Astrocyte (in vitro differentiated cells and primary cell): ENCODE results near the gene NBR1.

Experiments used
- EZH2 ChIP-seq: IDR thresholded peaks from 2 replicates; pipeline ENCODE4 v1.6.1; 2012; ENCODE audit warnings: mild to moderate bottlenecking, low read length, inconsistent platforms; ENCODE audit not compliant: insufficient read depth
- TF ChIP-seq, protein P1 (sequence below): IDR thresholded peaks from 2 replicates; pipeline ENCODE4 v1.5.1; 2011; ENCODE audit warnings: low read depth, mild to moderate bottlenecking, inconsistent platforms, low read length, moderate library complexity; ENCODE audit not compliant: insufficient read depth

DNA sequence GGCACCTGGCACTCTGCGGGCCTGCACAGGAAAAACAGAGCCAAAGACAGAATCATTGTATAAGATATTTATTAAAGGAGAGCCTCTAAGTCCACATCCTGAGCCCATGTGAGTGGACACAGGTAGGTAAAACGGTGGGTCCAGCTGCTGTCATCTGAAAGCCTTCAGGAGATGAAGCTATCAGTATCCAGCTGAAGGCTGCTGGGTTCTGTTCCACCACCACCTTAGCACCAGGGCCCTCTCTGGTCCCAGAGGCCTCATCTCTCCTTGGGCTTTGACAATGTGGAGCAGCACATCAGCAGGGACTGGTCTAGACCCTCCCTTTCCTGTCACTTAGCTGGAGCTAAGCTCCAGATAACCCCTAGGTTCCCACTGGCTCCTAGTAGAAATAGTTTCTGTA lies 48.0 kb downstream of the NBR1 start:
- TF ChIP-seq, protein P1, sequence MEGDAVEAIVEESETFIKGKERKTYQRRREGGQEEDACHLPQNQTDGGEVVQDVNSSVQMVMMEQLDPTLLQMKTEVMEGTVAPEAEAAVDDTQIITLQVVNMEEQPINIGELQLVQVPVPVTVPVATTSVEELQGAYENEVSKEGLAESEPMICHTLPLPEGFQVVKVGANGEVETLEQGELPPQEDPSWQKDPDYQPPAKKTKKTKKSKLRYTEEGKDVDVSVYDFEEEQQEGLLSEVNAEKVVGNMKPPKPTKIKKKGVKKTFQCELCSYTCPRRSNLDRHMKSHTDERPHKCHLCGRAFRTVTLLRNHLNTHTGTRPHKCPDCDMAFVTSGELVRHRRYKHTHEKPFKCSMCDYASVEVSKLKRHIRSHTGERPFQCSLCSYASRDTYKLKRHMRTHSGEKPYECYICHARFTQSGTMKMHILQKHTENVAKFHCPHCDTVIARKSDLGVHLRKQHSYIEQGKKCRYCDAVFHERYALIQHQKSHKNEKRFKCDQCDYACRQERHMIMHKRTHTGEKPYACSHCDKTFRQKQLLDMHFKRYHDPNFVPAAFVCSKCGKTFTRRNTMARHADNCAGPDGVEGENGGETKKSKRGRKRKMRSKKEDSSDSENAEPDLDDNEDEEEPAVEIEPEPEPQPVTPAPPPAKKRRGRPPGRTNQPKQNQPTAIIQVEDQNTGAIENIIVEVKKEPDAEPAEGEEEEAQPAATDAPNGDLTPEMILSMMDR: no peak
- no peak for TF ChIP-seq EZH2
